ENCODE results near the gene SAMD4A. TPM values are rescaled to one million over a fixed set of nuclear protein-coding genes. Genes with fewer than 3 reads are reported as not detected.
A peak's percentile ranks its signal among the peaks of the same experiment; 100 is the strongest.

SAMD4A gene
- total RNA-seq, 4 donors from 2014 or later, result 17.0 to 39.6 (median 21.3) TPM

- TF ChIP-seq POLR2A (IDR thresholded peaks at IDR 0.05) (no peak), CTCF (IDR thresholded peaks at IDR 0.05) (no peak)
- H3K4me3 ChIP-seq, result no peak overlapping the region
- no peak overlapping the region for H3K27ac ChIP-seq
- DNase-seq, result no peak
- peaks cover 0 to 4% (median 0%) of the 10 kb centered on the region in 4 donors for H3K4me1 ChIP-seq
- no peaks in the 10 kb centered on the region for H3K36me3 ChIP-seq
- no peaks in the 10 kb centered on the region for H3K27me3 ChIP-seq
- no peaks in the 10 kb centered on the region for H3K9me3 ChIP-seq
Observed at GRCh38 chr14:54724676-54725325, 157.9 kb downstream of the SAMD4A start.

GRCh38 chr14:54725998-54726397, 159.1 kb downstream of the SAMD4A start:
- no peak for DNase-seq
- no peaks in the 10 kb centered on the region for H3K27me3 ChIP-seq
- no peak overlapping the region for H3K4me3 ChIP-seq
- no peaks in the 10 kb centered on the region for H3K9me3 ChIP-seq
- peaks cover 0 to 6% (median 0%) of the 10 kb centered on the region in 4 donors for H3K4me1 ChIP-seq
- no peaks in the 10 kb centered on the region for H3K36me3 ChIP-seq
- TF ChIP-seq POLR2A (IDR thresholded peaks at IDR 0.05), result no peak
- TF ChIP-seq CTCF (IDR thresholded peaks at IDR 0.05), result no peak
- H3K27ac ChIP-seq, result no peak overlapping the region

GRCh38 chr14:54727929-54728328, 161.0 kb downstream of the SAMD4A start:
- Histone ChIP-seq H3K9me3 (no peaks in the 10 kb centered on the region), H3K4me3 (no peak overlapping the region), H3K36me3 (no peaks in the 10 kb centered on the region), H3K27ac (peak overlapping the region in 1 of 4 donors; percentile 6), H3K27me3 (no peaks in the 10 kb centered on the region), H3K4me1 (peaks cover 0 to 6% (median 0%) of the 10 kb centered on the region in 4 donors)
- DNase-seq, result no peak
- TF ChIP-seq POLR2A (IDR thresholded peaks at IDR 0.05) (no peak), CTCF (IDR thresholded peaks at IDR 0.05) (no peak)

GRCh38 chr14:54728700-54729527, 162.0 kb downstream of the SAMD4A start:
- H3K4me1 ChIP-seq, result peaks cover 0 to 6% (median 0%) of the 10 kb centered on the region in 4 donors
- no peaks in the 10 kb centered on the region for H3K27me3 ChIP-seq
- no peak overlapping the region for H3K4me3 ChIP-seq
- TF ChIP-seq POLR2A (IDR thresholded peaks at IDR 0.05), result no peak
- TF ChIP-seq CTCF (IDR thresholded peaks at IDR 0.05), result no peak
- DNase-seq, result no peak
- no peaks in the 10 kb centered on the region for H3K36me3 ChIP-seq
- no peaks in the 10 kb centered on the region for H3K9me3 ChIP-seq
- H3K27ac ChIP-seq, result peak overlapping the region in 1 of 4 donors; percentile 6

GRCh38 chr14:54730156-54730961, 163.4 kb downstream of the SAMD4A start:
- no peaks in the 10 kb centered on the region for H3K27me3 ChIP-seq
- no peaks in the 10 kb centered on the region for H3K36me3 ChIP-seq
- peak overlapping the region in 1 of 4 donors; percentile 3 for H3K4me3 ChIP-seq
- H3K27ac ChIP-seq, result peak overlapping the region; percentile 10 to 72 (median 36)
- no peaks in the 10 kb centered on the region for H3K9me3 ChIP-seq
- TF ChIP-seq POLR2A (IDR thresholded peaks at IDR 0.05) (no peak), CTCF (IDR thresholded peaks at IDR 0.05) (no peak)
- peak in 2 of 3 donors; percentile 67 to 68 for DNase-seq
- H3K4me1 ChIP-seq, result peaks cover 0 to 6% (median 0%) of the 10 kb centered on the region in 4 donors
